ENCODE measurements around the gene ADAMTS1.
A peak's percentile ranks its signal among the peaks of the same experiment; 100 is the strongest.

The ADAMTS1 gene

GRCh38 chr21:26801498-26801897, 43.7 kb downstream of the ADAMTS1 start (continued):
- TF ChIP-seq ZNF266 (tag by site-specific recombination; IDR thresholded peaks at IDR 0.05; ENCODE audit: low read depth) (no peak), ZNF350 (tag by site-specific recombination; IDR thresholded peaks at IDR 0.05) (no peak), GFI1B (tag by site-specific recombination; IDR thresholded peaks at IDR 0.05) (no peak), OVOL3 (tag by site-specific recombination; IDR thresholded peaks at IDR 0.05) (no peak), MZF1 (tag by site-specific recombination; IDR thresholded peaks at IDR 0.05; ENCODE audit: borderline replicate concordance) (peak; percentile 88; the same call in 1 of the 2 replicates), PRDM10 (tag by site-specific recombination; IDR thresholded peaks at IDR 0.05) (peak; percentile 14; the same call in 1 of the 2 replicates), FEZF1 (tag by site-specific recombination; IDR thresholded peaks at IDR 0.05) (peak; percentile 39; the same call in 1 of the 2 replicates), ZNF239 (tag by site-specific recombination; IDR thresholded peaks at IDR 0.05) (no peak), ZNF398 (tag by site-specific recombination; IDR thresholded peaks at IDR 0.05) (no peak), HIC1 (tag by site-specific recombination; IDR thresholded peaks at IDR 0.05) (0 out of 2 replicates have a peak, but pooled peaks have one; percentile 30), ZNF785 (tag by site-specific recombination; IDR thresholded peaks at IDR 0.05) (no peak), ZNF704 (tag by site-specific recombination; IDR thresholded peaks at IDR 0.05) (no peak), ZBTB1 (tag by site-specific recombination; IDR thresholded peaks at IDR 0.05) (no peak)

GRCh38 chr21:26800970-26801431, 44.2 kb downstream of the ADAMTS1 start:
- no peak overlapping the region for H3K4me3 ChIP-seq (ENCODE audit: low read depth, low read length)
- ChIA-PET POLR2A (interaction anchor here (0.9 to 1.2 kb wide), 2 partner anchors 44 kb away, joined by 3 to 9 read pairs; partner anchors contain the start of gene ADAMTS1), CTCF (interaction anchor here (0.7 to 1.7 kb wide), 3 partner anchors 13 to 900 kb away, joined by 3 to 9 read pairs (median 3); no protein-coding TSS in a partner anchor)
- H3K27ac ChIP-seq (ENCODE audit: extremely low read depth, low read depth, low read length): peak overlapping the region; percentile 68
- TF ChIP-seq ZNF426 (tag by site-specific recombination; IDR thresholded peaks at IDR 0.05): no peak
- TF ChIP-seq ZNF391 (tag by site-specific recombination; IDR thresholded peaks at IDR 0.05; ENCODE audit: borderline replicate concordance, low read depth): no peak
- TF ChIP-seq ZNF324 (tag by site-specific recombination; IDR thresholded peaks at IDR 0.05): no peak
- no peak for TF ChIP-seq FEZF1 (tag by site-specific recombination; IDR thresholded peaks at IDR 0.05)
- no peak for TF ChIP-seq ZNF202 (tag by site-specific recombination; IDR thresholded peaks at IDR 0.05; ENCODE audit: borderline replicate concordance)
- TF ChIP-seq ZSCAN16 (tag by site-specific recombination; IDR thresholded peaks at IDR 0.05): no peak
- TF ChIP-seq ZNF548 (tag by site-specific recombination; IDR thresholded peaks at IDR 0.05): no peak
- peaks cover 29% of the 10 kb centered on the region for H3K4me1 ChIP-seq (ENCODE audit: control insufficient read depth, insufficient read depth, low read length)
- H3K36me3 ChIP-seq (ENCODE audit: control insufficient read depth in 2 of 2, insufficient read depth in 1 of 2, low read length in 2 of 2): no peaks in the 10 kb centered on the region
- H3K9me3 ChIP-seq (ENCODE audit: control insufficient read depth, insufficient read depth, low read depth, low read length): no peaks in the 10 kb centered on the region

Measured in HEK293 (cell line).